Non-pigmented ciliary epithelial cell (primary cell): ENCODE data around the gene SUCO.
A peak's percentile ranks its signal among the peaks of the same experiment; 100 is the strongest.
"Not testable (repeated sequence)": the region's sequence is repeated elsewhere in the genome, so short reads cannot be mapped to it uniquely, and the experiment has no call there.

Source experiments
- DNase-seq: peaks from one replicate; pipeline ENCODE4 v3.0.0-alpha.2; 2010; ENCODE audit warnings: low read depth

Gene SUCO

DNA sequence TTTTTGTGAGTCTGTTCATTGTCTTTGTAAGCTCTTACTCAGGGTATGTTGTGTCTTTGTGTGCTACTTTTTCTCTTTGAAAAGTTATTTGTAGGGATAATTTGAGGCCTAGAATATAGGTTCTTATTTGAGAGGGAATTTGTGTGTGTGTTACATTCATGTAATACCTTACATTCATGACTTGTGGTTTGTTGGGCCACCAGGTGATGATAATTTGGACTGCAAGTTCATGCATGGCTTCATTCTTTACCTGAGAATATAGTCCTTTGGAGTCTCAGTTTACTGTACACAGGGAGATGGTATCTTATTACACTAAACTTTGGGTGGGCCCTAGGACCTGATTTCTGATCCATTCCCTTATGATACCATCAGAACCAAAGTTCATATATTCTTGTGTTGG is 74.2 kb downstream of the SUCO start:
- no peak for DNase-seq

DNA sequence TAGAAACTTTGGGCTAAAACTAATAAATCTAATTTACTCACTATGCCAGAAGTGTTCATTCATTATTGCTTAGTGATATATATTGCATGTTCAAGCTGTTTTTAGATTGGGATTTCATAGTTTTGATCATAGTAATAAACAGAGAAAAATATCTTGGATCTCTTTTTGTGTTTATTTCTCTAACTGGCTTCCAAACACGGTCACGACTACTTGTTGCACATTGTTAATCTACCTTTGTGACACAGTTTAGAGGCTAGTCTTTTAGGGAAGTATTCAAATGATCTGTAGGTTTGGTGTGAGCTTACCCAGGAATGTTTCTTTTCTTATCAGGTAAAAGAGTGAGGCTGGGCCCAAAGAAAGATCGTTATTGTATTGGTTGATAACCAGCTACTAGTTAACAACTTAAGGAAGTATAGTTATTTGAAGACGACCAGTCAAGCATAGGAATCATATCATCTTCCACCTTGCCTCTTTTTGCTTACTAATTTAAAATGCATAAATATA is 75.2 kb downstream of the SUCO start:
- no peak for DNase-seq

DNA sequence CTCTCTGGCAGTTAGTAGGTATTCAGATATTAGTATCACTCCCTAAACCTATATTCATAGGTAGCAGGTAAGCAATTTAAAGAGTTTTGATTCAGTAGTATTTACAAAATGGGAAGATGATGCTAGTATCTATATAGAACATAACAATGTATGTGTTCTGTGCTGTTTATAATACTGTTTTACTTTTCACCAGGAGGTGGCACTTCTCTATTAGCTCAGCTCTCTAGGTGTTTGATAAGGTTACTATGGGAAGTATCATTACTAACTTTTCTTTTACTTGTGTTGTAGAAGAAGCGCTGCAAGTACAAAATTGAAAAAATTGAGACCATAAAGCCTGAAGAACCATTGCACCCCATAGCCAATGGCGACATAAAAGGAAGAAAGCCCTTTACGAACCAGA is 76.6 kb downstream of the SUCO start:
- no peak for DNase-seq

DNA sequence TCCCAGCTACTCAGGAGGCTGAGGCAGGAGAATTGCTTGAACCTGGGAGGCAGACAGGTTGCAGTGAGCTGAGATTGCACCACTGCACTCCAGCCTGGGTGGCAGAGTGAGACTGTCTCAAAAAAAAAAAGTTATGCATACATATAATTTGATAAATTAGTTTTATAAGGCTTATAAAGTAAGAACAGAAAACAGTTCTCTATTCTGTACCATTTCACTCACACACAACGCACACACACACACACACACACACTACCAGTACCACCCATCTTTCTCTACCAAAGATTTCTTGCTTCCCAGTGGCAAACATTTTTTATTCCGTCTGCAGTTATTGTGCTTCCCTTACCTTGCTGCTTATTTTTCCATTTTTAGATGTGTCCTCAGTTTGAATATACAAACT is 79.5 kb downstream of the SUCO start:
- no peak for DNase-seq

DNA sequence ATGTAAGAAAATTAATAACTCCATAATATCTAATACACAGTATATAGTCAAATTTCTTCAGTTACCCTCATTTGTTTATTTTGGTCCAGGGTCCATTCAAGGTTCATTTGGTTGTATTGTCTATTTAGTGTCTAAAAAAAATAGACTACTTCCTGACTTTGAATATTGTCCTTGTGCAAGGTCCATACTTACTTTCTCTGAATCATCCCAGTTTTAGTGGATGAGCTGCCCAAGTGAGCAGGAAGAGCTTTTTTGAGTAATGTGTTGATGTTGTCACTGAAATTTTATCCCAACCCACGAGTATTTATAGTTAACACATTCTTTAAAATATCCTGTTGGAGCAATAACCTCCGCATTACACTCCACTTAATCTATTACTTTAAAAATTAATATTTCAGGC is 80.3 kb downstream of the SUCO start:
- DNase-seq: no peak

DNA sequence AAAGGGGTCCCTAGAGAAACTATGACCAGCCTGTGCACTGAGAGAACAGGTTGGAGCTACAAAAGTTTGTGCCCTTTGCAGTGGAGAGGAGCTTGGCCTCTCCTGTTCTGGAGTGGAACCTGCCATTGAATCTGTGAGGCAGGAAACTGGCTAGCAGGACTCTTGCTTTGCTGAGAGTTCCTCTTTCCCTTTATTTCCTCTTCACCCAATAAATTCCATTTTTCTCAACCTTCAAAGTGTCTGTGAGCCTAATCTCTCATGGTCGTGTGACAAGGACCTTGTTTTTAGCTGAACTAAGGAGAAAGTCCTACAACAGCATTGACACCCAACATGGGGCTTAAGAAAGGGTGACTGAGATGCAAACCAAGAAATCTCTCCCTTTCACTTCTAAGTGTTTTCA is 83.2 kb downstream of the SUCO start:
- no peak for DNase-seq

DNA sequence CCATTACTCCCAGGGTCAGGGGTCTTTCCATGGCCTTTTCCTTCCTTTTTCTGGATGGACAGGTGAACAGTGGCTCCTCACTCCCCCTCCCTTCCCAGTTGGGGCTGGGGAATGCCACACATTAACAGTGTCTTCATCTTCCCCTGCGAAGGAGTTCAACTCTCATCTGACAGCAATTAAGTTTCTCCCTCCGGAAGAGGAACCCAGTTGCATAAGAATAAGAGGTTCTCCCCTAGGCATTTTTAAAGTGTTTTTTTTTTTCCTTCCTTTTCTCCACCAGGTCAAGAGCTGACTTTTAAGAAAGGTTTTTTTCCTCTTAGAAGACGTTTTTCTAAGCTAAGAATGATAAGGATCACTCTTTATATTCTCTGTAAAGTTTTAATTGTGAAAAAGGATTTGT is 83.7 kb downstream of the SUCO start:
- DNase-seq: no peak

DNA sequence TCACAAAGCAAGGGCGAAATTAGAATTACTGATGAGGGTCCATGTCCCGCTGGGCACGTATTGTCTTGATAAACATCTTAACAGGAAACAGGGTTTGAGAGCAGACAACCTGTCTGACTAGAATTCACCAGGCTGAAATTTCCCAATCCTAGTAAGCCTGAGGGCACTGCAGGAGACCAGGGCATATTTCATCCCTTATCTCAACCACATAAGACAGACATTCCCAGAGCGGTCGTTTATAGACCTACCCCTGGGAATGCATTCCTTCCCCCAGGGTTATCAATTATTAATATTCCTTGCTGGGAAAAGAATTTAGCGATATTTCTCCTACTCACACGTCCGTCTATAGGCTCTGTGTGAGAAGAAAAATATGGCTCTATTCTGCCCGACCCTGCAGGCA is 87.7 kb downstream of the SUCO start:
- DNase-seq: not testable (repeated sequence)

DNA sequence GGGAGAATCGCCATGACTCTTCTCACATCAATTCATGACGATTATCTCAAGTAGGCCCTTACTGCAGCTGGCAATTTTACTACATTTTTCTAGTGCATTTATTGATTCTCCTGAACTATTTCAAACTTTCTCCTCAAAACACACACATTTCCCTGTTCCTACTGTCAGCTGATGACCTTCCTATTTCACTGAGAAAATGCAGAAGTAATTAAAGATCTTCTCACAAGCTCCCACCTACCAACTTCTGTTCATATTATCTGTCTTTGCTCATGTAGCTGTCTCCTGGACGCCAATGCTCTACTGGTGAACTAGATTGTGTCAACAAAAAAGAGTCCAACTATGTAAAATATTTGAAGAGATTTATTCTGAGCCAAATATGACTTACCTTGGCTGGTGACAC is 89.6 kb downstream of the SUCO start:
- DNase-seq: no peak

DNA sequence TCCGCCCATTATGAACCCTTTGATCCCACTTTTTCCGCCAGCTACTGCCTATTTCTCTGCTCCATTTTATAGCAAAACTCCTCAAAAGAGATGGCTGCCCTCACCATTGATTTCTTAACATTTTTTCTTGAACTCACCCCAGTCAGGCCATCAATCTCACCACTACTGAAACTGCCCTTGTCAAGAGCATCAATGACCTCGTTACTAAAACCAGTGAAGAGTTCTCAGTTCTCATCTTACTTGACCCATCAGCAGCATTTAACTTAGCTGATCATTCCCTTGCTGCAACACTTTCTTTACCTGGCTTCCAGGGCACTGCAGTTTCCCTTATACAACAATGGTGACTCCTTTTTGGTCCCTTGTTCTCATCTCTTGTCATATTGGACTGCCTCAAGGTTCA is 90.8 kb downstream of the SUCO start:
- DNase-seq: no peak

DNA sequence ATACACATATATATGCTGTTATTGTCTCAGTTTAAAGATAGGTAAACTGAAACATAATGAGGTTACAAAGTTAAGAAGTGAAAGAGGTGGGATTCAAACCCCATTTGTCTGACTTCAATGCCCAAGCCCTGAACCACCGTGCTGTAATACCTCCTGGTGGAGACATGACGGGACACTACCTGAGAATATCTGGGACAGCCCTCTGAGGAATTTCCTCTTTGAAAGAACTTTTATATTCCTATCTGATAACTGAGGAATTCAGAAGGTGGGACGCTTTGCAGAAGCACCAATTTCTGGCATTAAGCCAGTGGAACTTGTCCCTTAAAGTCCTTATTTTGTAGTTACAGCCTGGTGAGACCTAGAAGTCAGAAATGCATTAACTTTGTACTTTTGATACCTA is 93.9 kb downstream of the SUCO start:
- no peak for DNase-seq

DNA sequence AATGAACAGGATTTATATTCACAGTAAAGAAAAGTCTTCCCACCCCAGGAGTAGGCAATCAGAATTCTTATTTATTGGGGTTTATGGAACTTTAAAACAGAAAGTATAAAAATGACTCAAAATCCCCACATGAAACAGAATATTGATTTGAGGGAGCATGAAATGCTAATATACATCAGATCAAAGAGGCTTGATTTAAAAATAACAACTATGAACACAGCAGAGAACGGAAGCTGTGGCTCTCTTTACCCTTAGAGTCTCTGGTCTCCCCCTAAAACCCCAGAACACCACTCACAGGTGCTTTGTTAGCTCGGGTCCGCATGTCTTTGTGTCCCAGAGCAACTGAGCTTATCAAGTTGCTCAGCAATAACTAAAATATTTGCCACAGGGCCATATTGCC is 94.8 kb downstream of the SUCO start:
- DNase-seq: no peak

DNA sequence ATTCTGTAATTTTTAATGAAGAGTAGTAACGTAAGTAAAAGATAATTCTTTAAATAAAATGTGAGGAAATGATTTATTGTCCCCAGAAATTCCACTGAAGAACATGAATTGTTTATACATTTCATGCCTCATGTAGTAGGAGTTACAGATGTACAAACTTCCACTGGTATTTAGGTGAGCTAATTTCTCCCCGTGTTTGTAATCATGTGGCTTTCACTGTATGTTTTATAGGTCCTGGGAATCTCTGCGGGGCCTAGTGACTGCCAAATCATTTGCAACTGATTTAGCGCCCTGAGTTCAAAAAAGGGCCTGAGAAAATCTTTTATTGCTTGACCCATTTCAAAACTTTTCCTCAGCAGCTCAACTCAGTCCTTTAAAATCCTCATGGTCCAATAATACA is 95.5 kb downstream of the SUCO start:
- DNase-seq: no peak

DNA sequence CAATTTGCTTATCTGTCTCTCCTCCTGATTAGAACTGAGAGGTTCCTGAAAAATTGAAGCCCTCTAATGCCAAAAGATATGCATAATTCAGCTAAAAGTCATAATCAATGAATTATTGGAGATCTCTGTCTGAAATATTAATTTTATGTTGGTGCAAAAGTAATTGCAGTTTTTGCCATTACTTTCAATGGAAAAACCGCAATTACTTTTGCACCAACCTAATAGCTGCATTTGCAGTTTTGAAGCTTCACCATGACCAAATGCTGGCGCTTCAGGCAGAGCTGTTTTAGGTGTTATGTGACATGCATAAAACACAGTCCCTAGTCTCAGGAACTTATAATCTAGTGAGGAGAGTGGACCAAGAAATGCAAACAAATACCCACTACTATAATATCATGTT is 96.2 kb downstream of the SUCO start:
- DNase-seq: no peak

DNA sequence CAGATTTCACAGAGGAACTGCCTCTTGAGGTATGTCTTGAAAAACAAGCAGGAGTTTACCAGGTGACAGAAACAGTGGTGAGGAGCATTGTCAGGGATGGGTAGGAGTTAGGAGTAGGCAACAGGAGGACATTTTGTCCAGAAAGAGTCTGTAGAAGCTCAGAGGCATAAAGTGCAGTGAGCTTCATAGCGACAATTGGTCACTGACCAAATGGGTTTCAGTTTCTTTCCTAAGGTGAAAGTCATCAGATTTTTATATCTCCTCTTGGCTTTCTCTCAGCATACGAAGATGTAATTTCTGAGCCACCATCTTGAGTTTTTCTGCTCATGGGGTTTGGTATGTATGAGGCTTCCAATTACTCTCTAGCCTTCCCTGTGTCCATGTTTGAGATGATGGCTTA is 96.7 kb downstream of the SUCO start:
- DNase-seq: no peak

DNA sequence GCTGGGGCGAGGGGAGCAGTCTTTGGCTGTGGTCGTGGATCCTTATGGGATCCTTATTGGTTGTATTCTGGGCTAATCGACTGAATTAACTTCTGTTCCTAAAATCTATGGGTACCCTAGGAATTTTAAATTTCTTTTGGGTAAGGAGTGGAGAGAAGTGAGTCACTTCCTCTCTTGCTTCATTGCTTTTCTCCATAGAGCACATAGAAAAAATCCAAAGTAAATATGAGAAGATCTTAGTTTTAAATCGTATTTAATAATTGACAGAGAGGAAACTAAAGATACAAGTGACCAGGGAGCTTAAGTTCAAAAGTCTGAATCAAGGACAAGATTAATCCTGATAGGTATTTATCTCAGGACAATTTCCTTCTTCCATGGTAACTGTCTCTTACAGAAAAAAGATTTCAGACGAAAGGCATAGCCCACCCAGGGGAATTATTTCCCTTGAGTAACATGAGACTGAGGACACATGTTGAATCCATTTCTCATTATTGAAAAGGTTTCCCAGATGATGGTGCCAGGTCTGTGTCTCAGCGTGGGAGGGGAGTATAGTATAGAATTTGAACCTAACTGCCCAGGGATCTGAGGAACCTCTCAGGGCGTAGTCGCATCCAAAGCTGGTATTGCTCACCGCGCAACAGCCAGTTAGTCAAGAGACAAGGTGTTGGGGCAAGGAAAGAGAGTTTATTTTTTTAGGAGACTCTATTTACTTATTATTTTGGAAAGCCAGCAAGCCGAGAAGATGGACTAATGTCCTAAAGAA is 97.3 kb downstream of the SUCO start:
- no peak for DNase-seq

DNA sequence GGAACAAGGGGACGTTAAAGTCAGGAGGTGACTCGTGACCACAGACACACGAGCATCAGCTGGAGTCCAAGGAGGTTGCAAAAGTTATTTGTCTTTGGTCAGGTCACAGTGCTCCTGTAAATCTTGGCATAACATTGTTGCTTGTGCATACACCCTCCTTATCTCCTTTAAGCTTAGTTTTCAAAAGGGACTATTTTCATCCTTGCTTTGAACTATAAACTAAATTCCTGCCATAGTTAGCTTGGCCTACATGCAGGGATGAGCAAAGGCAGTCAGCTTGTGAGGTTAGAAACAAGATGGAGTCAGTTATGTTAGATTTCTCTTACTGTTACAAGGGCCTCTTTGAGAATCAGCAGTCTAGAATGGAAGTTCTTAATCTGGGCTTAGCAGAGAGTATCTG is 97.9 kb downstream of the SUCO start:
- DNase-seq: no peak

DNA sequence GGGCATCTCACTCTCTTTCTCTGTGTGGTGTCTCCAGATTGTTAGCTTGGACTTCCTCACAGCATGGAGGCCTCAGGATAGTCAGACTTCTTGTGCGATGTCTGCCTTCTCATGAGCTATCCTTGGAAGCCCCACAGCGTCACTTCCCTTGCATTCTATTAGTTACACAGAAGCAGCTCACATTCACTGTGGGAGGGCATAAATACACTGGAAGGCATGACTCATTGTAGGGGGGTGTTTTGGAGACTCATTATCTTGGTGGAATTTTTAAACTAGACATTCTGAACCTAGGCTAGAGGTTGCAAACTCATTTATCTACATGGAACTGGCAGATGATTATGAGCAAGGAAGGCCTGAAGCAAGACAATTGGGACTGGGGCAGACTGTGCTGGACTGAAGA is 104.6 kb downstream of the SUCO start:
- peak; percentile 94 for DNase-seq

DNA sequence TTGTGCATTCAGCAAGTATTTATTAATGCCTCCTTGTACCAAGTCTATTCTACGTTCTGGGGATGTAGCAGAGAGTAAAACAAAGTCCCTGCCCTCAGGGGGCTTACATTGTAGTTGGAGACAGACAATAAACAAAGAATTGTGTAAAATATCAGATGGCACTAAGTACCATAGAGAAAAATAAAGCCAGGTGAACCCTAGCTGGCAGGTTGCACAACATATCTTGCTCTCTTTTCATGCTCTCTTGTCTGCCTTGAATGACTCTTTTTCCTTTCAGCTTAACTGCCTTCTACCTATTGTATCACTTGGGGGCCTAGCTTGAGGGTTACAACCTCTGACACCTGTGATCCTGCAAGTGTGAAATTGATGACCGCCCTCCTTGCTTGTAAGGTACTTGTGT is 105.3 kb downstream of the SUCO start:
- DNase-seq: no peak

DNA sequence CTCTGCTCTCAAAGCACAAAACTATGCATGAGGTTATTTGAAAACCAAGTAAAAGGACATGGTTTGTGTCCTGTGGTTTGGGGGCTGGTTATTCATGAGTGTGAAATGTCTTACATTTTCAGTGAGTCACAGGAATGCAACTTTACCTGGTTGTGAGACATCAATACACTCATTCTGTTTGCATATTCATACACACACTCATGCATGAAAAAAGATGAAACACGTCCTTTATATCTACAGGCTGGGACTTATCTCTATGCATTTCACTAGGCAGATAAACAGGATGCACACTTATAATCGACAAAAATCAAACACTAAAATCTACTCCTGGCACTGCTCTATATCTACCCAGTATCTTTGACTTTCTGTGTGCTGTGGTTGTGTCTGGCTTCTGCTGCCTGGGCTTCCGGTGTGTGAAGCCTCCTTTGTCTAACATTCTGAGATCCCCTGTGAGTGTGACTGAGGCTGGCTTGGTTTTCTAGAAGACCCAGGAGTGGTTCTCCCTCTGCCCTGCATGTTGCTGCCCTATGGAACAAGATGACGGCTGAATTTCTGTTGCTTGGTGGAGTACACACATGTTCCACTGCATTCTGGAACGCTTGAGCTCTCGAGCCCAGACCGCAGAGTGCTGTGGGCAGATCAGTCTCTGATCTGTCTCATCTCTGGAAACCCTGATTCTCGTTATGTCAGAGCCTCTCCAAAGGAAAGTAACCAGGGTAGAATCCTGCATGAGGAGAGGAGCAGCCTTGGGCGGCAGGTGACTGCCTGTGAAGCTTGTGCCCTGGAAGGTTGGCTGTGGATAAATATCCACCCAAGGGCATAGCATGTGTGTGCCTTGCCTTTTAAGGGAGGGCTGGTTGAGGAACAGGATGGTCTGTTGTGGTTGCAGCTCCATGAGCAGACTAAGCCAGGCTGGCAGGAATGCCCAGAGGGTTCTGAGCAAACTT is 106.2 kb downstream of the SUCO start:
- DNase-seq: peak; percentile 99

DNA sequence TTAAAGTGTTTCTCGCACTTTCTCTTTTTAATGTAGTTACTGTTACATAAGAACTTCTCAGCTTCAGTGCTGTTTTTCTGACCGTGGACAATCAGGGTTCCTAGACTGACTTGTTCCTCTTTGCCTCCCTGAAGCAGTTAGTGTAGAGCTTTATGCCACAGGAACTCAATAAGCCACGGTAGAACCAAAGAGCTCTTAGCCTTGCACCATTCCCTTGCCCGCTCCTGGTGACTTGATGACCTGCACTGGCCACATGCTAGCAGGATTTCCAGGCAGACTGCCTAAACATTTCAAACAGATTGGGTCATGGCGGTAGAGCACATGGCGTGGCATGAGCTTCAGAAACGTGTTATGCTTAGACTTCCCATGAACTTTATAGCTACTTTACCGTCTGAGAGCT is 107.2 kb downstream of the SUCO start:
- no peak for DNase-seq

DNA sequence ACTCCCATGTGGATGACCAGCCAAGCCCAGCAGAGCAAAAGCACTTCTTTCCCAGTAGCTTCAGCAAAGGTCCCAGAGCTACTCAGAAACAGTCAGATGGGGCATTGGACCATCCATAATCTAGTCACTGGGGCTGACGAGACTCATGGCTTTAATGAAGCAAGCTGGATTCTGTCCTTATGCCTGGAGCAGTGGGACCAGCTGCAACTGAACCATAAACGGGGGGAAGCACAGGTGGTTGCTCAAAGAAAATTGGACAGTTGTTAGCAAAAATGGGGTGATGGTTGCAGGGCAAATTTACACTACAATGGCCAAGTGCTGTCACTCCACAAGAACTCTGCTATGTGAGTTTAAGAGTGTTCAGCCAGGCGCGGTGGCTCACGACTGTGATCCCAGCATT is 108.5 kb downstream of the SUCO start:
- DNase-seq: no peak

DNA sequence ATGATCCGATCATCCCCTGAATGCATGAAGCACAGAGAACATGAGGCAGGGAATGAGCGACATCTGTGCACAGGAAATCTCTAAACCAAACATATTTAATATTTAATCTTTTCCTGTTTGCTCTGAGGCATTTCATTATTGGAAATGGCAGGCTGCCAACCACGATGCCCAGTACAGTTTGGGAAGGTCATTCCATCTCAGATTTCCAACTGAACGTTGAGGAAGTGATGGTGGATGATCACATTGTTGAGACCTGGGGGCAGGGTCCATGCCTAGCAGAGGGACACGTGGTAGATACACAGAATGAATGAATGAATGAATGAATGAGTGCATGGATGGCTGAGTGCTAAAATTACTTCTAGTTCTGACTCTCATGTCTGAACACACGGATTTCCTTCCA is 110.0 kb downstream of the SUCO start:
- DNase-seq: no peak
